NB4 (cell line): ENCODE data around the gene MLANA.

Source experiments
- POLR2A ChIP-seq: IDR thresholded peaks from 2 replicates; pipeline ENCODE4 v1.6.1; 2011; ENCODE audit warnings: mild to moderate bottlenecking; ENCODE audit not compliant: insufficient read length; ENCODE audit errors: extremely low read depth
- TF ChIP-seq, protein P1 (sequence below): IDR thresholded peaks from one replicate; pipeline ENCODE4 v1.5.1; 2012; ENCODE audit warnings: low read depth, low read length
- TF ChIP-seq, protein P2 (sequence below): IDR thresholded peaks from 2 replicates; pipeline ENCODE4 v1.6.1; 2011; ENCODE audit warnings: low read depth, low read length

DNA sequence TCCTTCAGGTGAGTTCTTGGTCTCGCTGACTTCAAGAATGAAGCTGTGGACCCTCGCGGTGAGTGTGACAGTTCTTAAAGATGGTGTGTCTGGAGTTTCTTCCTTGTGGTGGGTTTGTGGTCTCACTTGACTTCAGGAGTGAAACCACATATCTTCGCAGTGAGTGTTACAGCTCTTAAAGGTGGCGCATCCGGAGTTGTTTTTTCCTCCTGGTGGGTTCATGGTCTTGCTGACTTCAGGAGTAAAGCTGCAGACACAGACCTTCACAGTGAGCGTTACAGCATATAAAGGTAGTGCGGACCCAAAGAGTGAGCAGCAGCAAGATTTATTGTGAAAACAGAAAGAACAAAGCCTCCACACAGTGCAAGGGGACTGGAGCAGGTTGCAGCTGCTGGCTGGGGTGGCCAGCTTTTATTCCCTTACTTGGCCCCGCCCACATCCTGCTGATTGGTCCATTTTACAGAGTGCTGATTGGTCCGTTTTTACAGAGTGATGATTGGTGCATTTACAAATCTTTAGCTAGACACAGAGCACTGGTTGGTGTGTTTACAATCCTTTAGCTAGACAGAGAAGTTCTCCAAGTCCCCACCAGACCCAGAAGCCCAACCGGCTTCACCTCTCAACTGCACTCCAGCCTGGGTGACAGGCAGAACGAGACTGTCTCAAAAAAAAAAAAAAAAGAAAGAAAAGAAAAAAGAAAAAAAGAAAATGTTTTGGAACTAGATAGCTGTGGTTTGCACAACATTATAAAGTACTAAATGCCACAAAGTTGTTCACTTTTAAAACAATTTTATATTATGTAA, 48.7 kb upstream of the MLANA start:
- TF ChIP-seq, protein P1, sequence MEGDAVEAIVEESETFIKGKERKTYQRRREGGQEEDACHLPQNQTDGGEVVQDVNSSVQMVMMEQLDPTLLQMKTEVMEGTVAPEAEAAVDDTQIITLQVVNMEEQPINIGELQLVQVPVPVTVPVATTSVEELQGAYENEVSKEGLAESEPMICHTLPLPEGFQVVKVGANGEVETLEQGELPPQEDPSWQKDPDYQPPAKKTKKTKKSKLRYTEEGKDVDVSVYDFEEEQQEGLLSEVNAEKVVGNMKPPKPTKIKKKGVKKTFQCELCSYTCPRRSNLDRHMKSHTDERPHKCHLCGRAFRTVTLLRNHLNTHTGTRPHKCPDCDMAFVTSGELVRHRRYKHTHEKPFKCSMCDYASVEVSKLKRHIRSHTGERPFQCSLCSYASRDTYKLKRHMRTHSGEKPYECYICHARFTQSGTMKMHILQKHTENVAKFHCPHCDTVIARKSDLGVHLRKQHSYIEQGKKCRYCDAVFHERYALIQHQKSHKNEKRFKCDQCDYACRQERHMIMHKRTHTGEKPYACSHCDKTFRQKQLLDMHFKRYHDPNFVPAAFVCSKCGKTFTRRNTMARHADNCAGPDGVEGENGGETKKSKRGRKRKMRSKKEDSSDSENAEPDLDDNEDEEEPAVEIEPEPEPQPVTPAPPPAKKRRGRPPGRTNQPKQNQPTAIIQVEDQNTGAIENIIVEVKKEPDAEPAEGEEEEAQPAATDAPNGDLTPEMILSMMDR, result no peak
- TF ChIP-seq POLR2A, result no peak
- TF ChIP-seq, protein P2, sequence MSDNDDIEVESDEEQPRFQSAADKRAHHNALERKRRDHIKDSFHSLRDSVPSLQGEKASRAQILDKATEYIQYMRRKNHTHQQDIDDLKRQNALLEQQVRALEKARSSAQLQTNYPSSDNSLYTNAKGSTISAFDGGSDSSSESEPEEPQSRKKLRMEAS, result no peak
